ENCODE results near the gene PARP9. TPM values are rescaled to one million over a fixed set of nuclear protein-coding genes. Genes with fewer than 3 reads are reported as not detected.
"Not testable (repeated sequence)": the region's sequence is repeated elsewhere in the genome, so short reads cannot be mapped to it uniquely, and the experiment has no call there.

PARP9 gene
- total RNA-seq, 1 donor from 2014 or later, result 11.1 TPM

GRCh38 chr3:122514123-122515019 is 49.7 kb downstream of the PARP9 start, which contains the start of gene KPNA1:
Gene KPNA1 (minus strand): TSS chr3:122514939. CDS start chr3:122496565, 18,374 bp downstream.
- peaks cover 3% of the 10 kb centered on the region for H3K36me3 Mint-ChIP-seq
- TF ChIP-seq CTCF (conservative IDR thresholded peaks at IDR 0.05), result no peak
- H3K4me3 Mint-ChIP-seq, result peak within 1 kb of the TSS; percentile 95
- peak; percentile 94 for DNase-seq (ENCODE audit: extremely low spot score, unreplicated experiment)
- H3K27ac Mint-ChIP-seq, result peak within 1 kb of the TSS; percentile 92
- peaks cover 27% of the 10 kb centered on the region for H3K4me1 Mint-ChIP-seq (ENCODE audit: unreplicated experiment)
- no peaks in the 10 kb centered on the region for H3K9me3 Mint-ChIP-seq
- no peaks in the 10 kb centered on the region for H3K27me3 Mint-ChIP-seq

- no peaks in the 10 kb centered on the region for H3K27me3 Mint-ChIP-seq
- peaks cover 3% of the 10 kb centered on the region for H3K36me3 Mint-ChIP-seq
- H3K4me1 Mint-ChIP-seq (ENCODE audit: unreplicated experiment), result peaks cover 27% of the 10 kb centered on the region
- H3K9me3 Mint-ChIP-seq, result no peaks in the 10 kb centered on the region
- H3K27ac Mint-ChIP-seq, result peak overlapping the region; percentile 92
- no peak for DNase-seq (ENCODE audit: extremely low spot score, unreplicated experiment)
- peak overlapping the region; percentile 95 for H3K4me3 Mint-ChIP-seq
- TF ChIP-seq CTCF (conservative IDR thresholded peaks at IDR 0.05), result no peak
Observed at GRCh38 chr3:122513386-122514122, 50.5 kb downstream of the PARP9 start.

GRCh38 chr3:122512284-122512683 is 51.8 kb downstream of the PARP9 start:
- H3K4me1 Mint-ChIP-seq (ENCODE audit: unreplicated experiment), result peaks cover 27% of the 10 kb centered on the region
- TF ChIP-seq CTCF (conservative IDR thresholded peaks at IDR 0.05), result no peak
- peaks cover 3% of the 10 kb centered on the region for H3K36me3 Mint-ChIP-seq
- no peaks in the 10 kb centered on the region for H3K27me3 Mint-ChIP-seq
- DNase-seq (ENCODE audit: extremely low spot score, unreplicated experiment), result no peak
- H3K4me3 Mint-ChIP-seq, result no peak overlapping the region
- no peak overlapping the region for H3K27ac Mint-ChIP-seq
- H3K9me3 Mint-ChIP-seq, result no peaks in the 10 kb centered on the region

GRCh38 chr3:122510878-122511535 is 53.1 kb downstream of the PARP9 start:
- TF ChIP-seq CTCF (conservative IDR thresholded peaks at IDR 0.05), result no peak
- peak overlapping the region; percentile 45 for H3K27ac Mint-ChIP-seq

GRCh38 chr3:122508944-122509343 is 55.2 kb downstream of the PARP9 start:
- peaks cover 29% of the 10 kb centered on the region for H3K4me1 Mint-ChIP-seq (ENCODE audit: unreplicated experiment)
- H3K36me3 Mint-ChIP-seq; DNase-seq (ENCODE audit: extremely low spot score, unreplicated experiment); H3K9me3 Mint-ChIP-seq; H3K4me3 Mint-ChIP-seq; H3K27me3 Mint-ChIP-seq; H3K27ac Mint-ChIP-seq: not testable (repeated sequence)

More at GRCh38 chr3:122510878-122511535, 53.1 kb downstream of the PARP9 start:
- H3K27me3 Mint-ChIP-seq, result no peaks in the 10 kb centered on the region
- H3K4me3 Mint-ChIP-seq, result no peak overlapping the region
- peaks cover 3% of the 10 kb centered on the region for H3K36me3 Mint-ChIP-seq
- DNase-seq (ENCODE audit: extremely low spot score, unreplicated experiment), result no peak
- no peaks in the 10 kb centered on the region for H3K9me3 Mint-ChIP-seq
- H3K4me1 Mint-ChIP-seq (ENCODE audit: unreplicated experiment), result peaks cover 27% of the 10 kb centered on the region
